Inflammatory macrophage treated with lipopolysaccharide for 4 hours (primary cell): ENCODE measurements around the gene RBM8A.
"Not testable (repeated sequence)": the region's sequence is repeated elsewhere in the genome, so short reads cannot be mapped to it uniquely, and the experiment has no call there.

ENCODE experiments used
- DNase-seq: peaks from one replicate; pipeline ENCODE4 v3.0.0-alpha.2; 2020

RBM8A gene

DNA sequence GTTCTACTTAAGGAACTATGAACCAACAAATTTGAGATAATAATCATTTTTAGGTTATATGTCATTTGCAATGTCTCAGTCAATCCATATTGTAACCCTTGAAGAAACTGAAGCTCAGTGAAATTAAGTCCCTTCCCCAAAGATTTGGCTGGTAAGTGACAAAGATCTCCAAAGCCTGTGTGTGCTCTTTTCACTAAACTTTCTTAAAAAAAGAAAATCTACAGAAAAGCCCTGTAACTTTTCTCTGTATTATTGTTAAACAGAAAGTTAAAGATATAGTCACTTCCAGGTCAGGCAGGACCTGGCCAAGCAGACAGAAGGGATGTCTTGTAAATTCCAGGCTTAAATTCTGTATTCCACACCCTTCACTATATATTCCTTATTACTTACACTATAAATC lies 29.1 kb upstream of the RBM8A start:
- no peak for DNase-seq

DNA sequence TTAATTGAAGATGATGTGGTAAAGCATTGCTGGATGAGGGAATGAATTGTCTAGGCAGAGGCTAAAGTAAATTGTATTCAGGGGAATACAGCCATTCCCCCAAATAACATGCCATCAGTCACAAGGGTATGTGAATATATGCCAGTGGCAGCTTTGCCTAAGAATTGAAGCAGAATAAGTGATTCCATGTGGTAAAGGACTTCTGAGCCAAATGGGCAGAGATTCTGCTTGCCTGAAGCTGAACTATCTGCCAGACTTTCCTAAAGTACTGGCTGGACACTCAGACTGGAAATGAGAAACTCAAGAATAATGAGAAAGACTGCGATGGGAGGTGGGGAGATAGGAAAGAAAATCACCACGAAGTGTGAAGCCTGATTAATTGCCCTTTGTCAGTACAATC lies 28.2 kb upstream of the RBM8A start:
- no peak for DNase-seq

- no peak for DNase-seq
Observed at GRCh38 chr1:145953861-145954260, 26.6 kb upstream of the RBM8A start.

DNA sequence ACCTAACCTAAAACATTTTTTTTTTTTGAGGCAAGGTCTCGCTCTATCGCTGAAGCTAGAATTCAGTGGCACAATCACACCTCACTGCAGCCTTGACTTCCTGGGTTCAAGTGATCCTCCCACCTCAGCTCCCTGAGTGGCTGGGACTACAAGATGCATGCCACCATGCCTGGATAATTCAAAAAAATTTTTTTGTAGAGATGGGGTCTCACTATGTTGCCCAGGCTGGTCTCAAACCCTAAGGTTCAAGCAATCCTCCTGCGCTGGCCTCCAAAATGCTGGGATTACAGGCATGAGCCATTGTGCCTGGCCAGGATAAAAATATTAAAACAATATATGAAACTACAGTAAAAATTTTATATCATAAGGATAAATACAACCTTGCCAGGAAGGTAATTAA lies 25.6 kb upstream of the RBM8A start:
- no peak for DNase-seq

GRCh38 chr1:145951526-145951925 lies 24.2 kb upstream of the RBM8A start:
- DNase-seq = no peak

- DNase-seq = no peak
Observed at GRCh38 chr1:145949219-145949618, 21.9 kb upstream of the RBM8A start.

- no peak for DNase-seq
Observed at GRCh38 chr1:145947551-145947950, 20.3 kb upstream of the RBM8A start.

DNA sequence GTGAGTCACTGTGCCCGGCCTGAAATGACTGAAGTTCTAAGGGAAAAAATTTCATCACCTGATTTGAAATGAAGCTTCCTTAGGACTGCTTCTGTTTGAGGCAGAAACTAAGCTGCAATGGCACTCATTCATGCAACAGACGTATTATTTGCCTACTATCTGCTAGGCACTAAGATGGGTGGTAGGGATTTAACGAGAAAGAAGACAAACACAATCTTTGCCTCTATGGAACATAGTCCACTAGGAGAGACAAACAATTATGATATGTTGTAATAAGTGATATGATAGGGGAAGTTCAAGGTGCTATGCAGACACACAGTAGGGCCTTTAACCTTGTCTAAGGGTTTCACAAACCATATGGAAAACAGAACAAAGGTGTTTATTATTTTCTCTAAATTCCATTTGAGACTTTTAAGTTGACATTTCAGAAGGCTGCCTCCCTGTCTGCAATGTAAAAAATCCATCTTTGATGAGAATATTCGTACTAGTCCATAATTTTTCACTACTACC lies 19.2 kb upstream of the RBM8A start:
- no peak for DNase-seq

- DNase-seq = no peak
Observed at GRCh38 chr1:145944532-145944931, 17.2 kb upstream of the RBM8A start.

DNA sequence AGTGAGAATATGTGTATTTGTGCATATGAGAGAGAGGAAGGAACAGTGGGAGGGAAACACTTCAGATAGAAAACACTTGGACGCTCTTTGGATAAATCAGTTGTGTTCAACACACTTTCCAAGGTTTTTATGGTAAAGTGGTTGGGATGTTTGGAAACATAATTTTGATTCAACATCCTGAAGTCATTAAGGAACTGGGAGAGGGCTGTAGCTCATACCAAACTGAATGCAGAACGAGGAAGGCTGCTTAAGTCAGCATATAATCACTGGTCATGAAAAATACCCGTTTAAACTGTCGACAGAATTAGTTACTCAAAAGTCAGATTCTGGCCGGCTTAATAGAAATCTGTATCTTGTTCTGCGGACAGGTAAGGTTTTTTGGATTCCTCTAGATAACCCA lies 15.6 kb upstream of the RBM8A start:
- DNase-seq = no peak

GRCh38 chr1:145942405-145942804 lies 15.1 kb upstream of the RBM8A start:
- DNase-seq = no peak

DNA sequence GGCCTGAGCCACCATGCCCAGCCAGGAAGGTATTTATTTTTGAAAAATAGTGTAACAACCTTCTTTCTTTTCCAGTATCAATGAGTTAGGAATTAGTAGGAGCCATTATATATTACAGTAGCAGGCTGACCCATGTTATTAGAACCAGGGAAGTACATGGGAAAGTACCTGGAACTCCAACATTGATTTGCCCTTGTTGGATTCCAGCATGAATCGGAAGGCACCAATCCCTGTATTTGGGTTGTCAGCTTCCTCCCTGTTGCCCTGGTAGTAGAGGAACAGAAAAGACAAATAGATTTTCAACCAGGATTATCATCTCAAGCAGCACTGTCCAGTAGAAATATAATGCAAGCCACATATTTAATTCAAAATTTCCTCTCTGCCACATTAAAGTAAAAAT lies 10.2 kb upstream of the RBM8A start:
- DNase-seq = no peak

DNA sequence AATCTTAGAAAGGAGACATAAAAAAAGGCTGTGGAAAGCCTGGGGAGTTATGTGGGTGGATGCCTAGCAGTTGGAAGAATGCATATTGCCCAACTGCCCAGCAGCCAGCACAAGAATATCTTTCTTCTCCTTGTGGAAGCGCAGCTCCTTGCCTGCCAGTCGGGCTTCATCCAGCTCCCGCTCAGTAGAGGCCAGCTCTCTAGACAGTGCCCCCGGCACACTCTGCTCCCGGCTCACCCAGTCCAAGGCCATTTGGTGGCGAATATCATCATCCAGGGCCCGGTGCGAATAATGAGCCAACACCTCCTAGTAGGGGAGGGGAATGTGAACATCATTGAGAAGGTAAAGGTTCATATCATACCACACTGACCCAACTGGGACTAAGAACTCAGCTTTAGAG lies 9.0 kb upstream of the RBM8A start:
- no peak for DNase-seq

DNA sequence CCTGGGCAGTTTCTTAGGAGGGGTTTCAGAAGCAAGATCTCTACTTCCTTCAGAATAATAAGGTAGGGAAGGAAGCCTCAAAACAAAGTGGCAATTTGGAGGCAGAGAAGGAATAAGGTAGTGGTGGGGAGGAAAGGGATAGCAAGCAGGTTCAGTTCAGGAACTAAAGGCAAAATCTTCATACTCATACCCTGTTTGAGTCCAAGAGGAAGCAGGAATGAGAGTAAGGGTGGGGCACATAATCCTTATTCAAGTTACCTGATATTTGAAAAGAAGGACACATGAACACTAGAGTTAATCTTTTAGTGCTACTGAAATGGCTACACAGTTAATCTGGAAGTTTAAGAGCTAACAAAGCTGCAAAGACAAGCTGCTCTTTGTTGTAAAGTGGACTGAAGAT lies 8.4 kb upstream of the RBM8A start:
- DNase-seq = no peak

- DNase-seq = not testable (repeated sequence)
Observed at GRCh38 chr1:145932522-145933009, 5.3 kb upstream of the RBM8A start.

DNA sequence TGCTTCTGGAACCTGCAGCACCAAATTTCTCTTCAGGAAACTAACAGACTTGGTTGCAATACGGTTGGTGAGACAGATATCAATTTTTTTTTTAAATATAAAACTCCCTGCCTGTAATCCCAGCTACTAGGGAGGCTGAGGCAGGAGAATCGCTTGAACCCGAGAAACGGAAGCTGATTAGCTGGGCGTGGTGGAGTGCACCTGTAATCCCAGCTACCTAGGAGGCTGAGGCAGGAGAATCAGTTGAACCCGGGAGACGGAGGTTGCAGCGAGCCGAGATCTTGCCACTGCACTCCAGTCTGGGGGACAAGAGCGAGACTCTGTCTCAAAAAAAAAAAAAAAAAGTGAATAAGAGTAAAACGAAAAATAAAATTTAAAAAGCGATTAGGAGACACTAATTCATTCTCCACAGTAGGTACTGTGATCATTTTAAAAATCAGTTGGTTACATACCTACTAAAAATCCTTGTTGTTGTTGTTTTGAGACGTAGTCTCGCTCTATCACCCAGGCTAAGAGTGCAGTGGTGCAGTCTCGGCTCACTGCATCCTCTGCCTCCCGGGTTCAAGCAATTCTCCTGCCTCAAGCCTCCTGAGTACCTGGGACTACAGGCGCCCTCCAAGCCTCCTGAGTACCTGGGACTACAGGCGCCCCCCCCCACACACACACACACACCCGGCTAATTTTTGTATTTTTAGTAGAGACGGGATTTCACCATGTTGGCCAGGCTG lies 796 bp upstream of the RBM8A start:
- no peak for DNase-seq

GRCh38 chr1:145926686-145927062 lies 610 bp downstream of the RBM8A start:
- no peak for DNase-seq

DNA sequence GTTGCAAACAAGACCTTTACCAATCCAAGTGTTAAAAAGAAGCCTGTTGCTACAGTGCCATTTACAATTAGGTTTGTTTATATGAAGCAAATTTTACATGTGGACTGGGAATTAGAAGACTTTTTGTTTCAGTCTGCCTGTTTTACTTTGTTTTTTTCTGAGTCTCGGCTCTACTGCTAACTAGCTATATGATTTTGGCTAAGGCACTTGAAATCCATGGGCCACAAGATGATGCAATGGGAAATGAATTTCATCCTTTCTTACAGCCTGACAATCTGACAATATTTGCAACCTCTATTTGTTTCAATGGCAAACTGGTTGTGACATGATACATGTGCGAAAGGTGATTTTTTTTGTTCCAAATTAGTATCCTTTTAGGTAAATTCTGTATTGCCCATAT lies 5.0 kb downstream of the RBM8A start:
- DNase-seq = no peak

- DNase-seq = not testable (repeated sequence)
Observed at GRCh38 chr1:145920297-145920696, 7.0 kb downstream of the RBM8A start.

DNA sequence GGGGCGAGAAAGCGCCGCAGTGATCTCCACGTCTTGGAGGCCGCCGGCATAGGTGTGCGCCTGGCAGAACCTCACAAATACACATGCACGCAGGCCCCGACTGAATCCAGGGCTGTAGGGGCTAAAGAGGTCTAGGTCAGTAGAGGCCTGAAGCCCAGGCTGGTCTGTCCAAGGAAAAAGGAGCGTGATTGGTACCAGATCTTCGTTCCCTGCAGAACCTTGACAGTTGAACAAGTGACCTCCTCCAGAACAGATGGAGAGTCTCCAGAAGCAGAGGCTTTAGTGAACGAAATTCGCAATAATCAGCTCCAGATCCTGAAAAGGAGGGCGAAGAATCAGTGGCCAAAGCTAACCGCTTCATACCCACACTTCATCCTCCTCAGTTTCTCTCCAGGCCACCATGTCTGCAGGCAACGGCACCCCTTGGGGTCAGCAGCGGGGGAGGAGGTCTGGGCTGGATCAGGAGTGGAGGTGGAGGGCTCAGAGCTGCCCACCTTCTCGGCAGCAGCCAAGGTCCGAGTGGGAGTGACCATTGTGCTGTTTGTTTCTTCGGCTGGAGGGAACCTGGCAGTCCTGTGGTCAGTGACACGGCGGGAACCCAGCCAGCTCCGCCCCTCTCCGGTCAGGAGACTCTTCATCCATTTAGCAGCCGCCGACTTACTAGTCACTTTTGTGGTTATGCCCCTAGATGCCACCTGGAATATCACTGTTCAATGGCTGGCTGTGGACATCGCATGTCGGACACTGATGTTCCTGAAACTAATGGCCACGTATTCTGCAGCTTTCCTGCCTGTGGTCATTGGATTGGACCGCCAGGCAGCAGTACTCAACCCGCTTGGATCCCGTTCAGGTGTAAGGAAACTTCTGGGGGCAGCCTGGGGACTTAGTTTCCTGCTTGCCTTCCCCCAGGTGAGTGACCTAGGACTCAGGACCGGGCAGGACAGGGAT lies 8.0 kb downstream of the RBM8A start:
- peak; percentile 47 for DNase-seq

GRCh38 chr1:145918144-145918991 lies 8.9 kb downstream of the RBM8A start, which contains the start of gene PEX11B:
Gene PEX11B, minus strand, starts transcription at chr1:145918717. Its CDS starts 29 bp downstream, at chr1:145918688.
- peak; percentile 90 for DNase-seq

- no peak for DNase-seq
Observed at GRCh38 chr1:145917595-145917994, 9.7 kb downstream of the RBM8A start.

GRCh38 chr1:145916745-145917144 lies 10.5 kb downstream of the RBM8A start:
- DNase-seq = peak; percentile 57
